ENCODE measurements around the gene SLC22A13. TPM values are rescaled to one million over a fixed set of nuclear protein-coding genes. Genes with fewer than 3 reads are reported as not detected.

SLC22A13 gene
- total and polyA plus RNA-seq, 9 of the 15 experiments (the other 6 are each of a cell fraction or from before 2014, with no cell fraction given), result 0.09 to 0.49 (median 0.17) TPM; not detected in 3

DNA sequence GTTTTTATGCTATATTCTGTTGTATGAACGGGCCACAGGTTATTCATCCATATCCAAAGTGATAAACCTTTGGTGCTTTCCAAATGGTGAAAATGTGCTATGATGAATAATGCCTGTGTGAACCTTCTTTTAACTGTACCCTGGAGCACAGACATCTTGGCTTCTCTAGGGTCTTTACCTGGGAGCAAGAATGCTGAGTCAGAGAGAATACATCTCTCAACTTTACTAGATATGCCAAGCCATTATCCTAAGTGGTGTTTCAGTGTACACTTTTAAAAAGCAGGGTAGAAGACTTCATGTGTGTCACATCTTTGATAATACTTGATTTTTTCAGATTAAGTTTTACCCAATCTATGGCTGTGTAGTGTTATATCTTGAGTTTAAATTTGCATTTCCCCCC, 57.4 kb downstream of the SLC22A13 start (continued):
- TF ChIP-seq, protein P1, sequence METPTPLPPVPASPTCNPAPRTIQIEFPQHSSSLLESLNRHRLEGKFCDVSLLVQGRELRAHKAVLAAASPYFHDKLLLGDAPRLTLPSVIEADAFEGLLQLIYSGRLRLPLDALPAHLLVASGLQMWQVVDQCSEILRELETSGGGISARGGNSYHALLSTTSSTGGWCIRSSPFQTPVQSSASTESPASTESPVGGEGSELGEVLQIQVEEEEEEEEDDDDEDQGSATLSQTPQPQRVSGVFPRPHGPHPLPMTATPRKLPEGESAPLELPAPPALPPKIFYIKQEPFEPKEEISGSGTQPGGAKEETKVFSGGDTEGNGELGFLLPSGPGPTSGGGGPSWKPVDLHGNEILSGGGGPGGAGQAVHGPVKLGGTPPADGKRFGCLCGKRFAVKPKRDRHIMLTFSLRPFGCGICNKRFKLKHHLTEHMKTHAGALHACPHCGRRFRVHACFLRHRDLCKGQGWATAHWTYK (CRISPR knock-in tag; IDR thresholded peaks at IDR 0.05), result no peak
- no peak for TF ChIP-seq MEF2D (tag; conservative IDR thresholded peaks at IDR 0.05; ENCODE audit: low read depth)
- TF ChIP-seq MAFG (tag; conservative IDR thresholded peaks at IDR 0.05), result 0 out of 2 replicates have a peak, but pooled peaks have one; percentile 21
- TF ChIP-seq TCF7 (IDR thresholded peaks at IDR 0.05; ENCODE audit: borderline replicate concordance), result no peak
- TF ChIP-seq ZFP30 (CRISPR knock-in tag; IDR thresholded peaks at IDR 0.05; ENCODE audit: borderline replicate concordance), result no peak
- no peak for TF ChIP-seq ZNF445 (CRISPR knock-in tag; IDR thresholded peaks at IDR 0.05; ENCODE audit: low read depth)
- no peak for TF ChIP-seq CSDE1 (IDR thresholded peaks at IDR 0.05)
- no peak for TF ChIP-seq ZNF766 (CRISPR knock-in tag; conservative IDR thresholded peaks at IDR 0.05)
- TF ChIP-seq SMARCA5 (IDR thresholded peaks at IDR 0.05), result no peak
- no peak for TF ChIP-seq ZNF140 (CRISPR knock-in tag; IDR thresholded peaks at IDR 0.05)
- TF ChIP-seq KLF6 (CRISPR knock-in tag; IDR thresholded peaks at IDR 0.05; ENCODE audit: borderline replicate concordance), result no peak

DNA sequence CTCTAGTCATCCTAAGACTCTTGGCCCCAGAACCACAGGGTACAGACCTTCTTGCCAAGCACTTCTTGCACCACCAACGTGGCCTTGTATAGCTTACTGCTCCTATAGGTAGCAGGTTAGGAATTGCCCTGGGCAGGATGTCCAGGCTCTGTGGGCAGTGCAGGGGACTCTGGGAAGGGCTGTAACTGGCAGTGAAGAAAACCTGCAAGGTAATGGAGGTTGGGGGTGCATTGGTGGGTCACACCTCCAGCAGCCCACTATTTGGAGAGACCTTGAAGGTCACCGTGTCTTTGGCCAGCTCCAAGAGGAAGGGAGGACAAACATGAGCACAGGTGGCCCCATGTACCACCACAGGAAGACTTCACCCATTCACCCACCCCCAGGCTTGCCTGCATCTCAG, 59.6 kb downstream of the SLC22A13 start:
- in situ Hi-C loops (cut with MboI), result no loop called here
- CTCF ChIA-PET (ENCODE audit: low intra/inter-chr PET ratio), result no interaction called here
- Histone ChIP-seq H2AFZ (ENCODE audit: low read depth, low read length) (no peak overlapping the region), H3K9me1 (ENCODE audit: control insufficient read depth, insufficient read depth, low read length) (no peaks in the 10 kb centered on the region), H3K9ac (ENCODE audit: insufficient read depth in 1 of 2, low read depth in 2 of 2, low read length in 2 of 2) (no peak overlapping the region), H3K27me3 (ENCODE audit: control insufficient read depth in 2 of 2, insufficient read depth in 2 of 2, low read length in 2 of 2) (peaks cover 2 to 15% of the 10 kb centered on the region in 2 experiments; a peak in 4 of 5 replicates), H3K27ac (ENCODE audit: extremely low read depth, low read depth, low read length) (no peak overlapping the region), H3K4me2 (ENCODE audit: insufficient read depth, low read length) (no peak overlapping the region), H3K4me1 (replicated peaks in 1 of 2; ENCODE audit: control insufficient read depth in 2 of 2, insufficient read depth in 2 of 2, low read length in 2 of 2) (peaks cover 0 to 8% of the 10 kb centered on the region in 2 experiments; a peak in 3 of 5 replicates), H3K4me3 (no peak overlapping the region), H4K20me1 (replicated peaks; ENCODE audit: control insufficient read depth, insufficient read depth, low read length) (no peaks in the 10 kb centered on the region), H3K79me2 (ENCODE audit: control insufficient read depth, insufficient read depth, low read length) (no peaks in the 10 kb centered on the region), H3K36me3 (ENCODE audit: control insufficient read depth, insufficient read depth, low read length) (no peaks in the 10 kb centered on the region), H3K9me3 (replicated peaks; ENCODE audit: control insufficient read depth, insufficient read depth, low read depth, low read length) (peaks cover 7% of the 10 kb centered on the region; the same call in 1 of the 2 replicates)
- TF ChIP-seq, protein P2, sequence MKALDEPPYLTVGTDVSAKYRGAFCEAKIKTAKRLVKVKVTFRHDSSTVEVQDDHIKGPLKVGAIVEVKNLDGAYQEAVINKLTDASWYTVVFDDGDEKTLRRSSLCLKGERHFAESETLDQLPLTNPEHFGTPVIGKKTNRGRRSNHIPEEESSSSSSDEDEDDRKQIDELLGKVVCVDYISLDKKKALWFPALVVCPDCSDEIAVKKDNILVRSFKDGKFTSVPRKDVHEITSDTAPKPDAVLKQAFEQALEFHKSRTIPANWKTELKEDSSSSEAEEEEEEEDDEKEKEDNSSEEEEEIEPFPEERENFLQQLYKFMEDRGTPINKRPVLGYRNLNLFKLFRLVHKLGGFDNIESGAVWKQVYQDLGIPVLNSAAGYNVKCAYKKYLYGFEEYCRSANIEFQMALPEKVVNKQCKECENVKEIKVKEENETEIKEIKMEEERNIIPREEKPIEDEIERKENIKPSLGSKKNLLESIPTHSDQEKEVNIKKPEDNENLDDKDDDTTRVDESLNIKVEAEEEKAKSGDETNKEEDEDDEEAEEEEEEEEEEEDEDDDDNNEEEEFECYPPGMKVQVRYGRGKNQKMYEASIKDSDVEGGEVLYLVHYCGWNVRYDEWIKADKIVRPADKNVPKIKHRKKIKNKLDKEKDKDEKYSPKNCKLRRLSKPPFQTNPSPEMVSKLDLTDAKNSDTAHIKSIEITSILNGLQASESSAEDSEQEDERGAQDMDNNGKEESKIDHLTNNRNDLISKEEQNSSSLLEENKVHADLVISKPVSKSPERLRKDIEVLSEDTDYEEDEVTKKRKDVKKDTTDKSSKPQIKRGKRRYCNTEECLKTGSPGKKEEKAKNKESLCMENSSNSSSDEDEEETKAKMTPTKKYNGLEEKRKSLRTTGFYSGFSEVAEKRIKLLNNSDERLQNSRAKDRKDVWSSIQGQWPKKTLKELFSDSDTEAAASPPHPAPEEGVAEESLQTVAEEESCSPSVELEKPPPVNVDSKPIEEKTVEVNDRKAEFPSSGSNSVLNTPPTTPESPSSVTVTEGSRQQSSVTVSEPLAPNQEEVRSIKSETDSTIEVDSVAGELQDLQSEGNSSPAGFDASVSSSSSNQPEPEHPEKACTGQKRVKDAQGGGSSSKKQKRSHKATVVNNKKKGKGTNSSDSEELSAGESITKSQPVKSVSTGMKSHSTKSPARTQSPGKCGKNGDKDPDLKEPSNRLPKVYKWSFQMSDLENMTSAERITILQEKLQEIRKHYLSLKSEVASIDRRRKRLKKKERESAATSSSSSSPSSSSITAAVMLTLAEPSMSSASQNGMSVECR (CRISPR knock-in tag; IDR thresholded peaks at IDR 0.05), result 0 out of 2 replicates have a peak, but pooled peaks have one; percentile 26
- TF ChIP-seq FIP1L1 (IDR thresholded peaks at IDR 0.05; ENCODE audit: low read depth, low read length, poor library complexity, severe bottlenecking), result no peak
- FAIRE-seq (no peak), DNase-seq (ENCODE audit: extremely low read depth in 1 of 4, low spot score in 3 of 4) (no peak), ATAC-seq (no peak)
- no TSS peak for BruUV-seq (replicated peaks)
- WGBS (ENCODE audit: insufficient coverage, low coverage, missing lambda C conversion rate), result 0% methylated on average over 2 of the region's 2 CpGs
- POLR2A ChIA-PET, result interaction anchor here (0.6 to 1.4 kb wide), 3 partner anchors 10 to 161 kb away, joined by 3 to 4 read pairs (median 4); no protein-coding TSS in a partner anchor
- intact Hi-C loops (cut with micrococcal nuclease), result no loop called here

Measured in K562 (cell line).